ENCODE results near the gene RB1.

The RB1 gene

DNA sequence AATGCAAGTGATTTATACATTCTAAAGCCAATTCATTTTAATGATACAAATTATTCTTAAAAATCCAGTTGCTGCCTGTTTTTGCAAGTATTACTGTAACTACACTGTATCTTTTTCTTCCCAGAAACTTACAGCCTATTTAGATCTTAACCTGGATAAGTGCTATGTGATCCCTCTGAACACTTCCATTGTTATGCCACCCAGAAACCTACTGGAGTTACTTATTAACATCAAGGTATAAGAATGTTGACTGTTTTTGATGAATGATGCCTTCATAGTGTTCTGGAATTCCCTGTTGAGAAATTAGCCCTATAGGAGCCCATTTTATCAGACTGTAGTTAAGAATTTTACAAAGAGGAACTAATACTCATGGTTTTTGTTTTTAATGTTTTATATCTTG is 45.5 kb upstream of the RB1 start:
- TF ChIP-seq, protein P1, sequence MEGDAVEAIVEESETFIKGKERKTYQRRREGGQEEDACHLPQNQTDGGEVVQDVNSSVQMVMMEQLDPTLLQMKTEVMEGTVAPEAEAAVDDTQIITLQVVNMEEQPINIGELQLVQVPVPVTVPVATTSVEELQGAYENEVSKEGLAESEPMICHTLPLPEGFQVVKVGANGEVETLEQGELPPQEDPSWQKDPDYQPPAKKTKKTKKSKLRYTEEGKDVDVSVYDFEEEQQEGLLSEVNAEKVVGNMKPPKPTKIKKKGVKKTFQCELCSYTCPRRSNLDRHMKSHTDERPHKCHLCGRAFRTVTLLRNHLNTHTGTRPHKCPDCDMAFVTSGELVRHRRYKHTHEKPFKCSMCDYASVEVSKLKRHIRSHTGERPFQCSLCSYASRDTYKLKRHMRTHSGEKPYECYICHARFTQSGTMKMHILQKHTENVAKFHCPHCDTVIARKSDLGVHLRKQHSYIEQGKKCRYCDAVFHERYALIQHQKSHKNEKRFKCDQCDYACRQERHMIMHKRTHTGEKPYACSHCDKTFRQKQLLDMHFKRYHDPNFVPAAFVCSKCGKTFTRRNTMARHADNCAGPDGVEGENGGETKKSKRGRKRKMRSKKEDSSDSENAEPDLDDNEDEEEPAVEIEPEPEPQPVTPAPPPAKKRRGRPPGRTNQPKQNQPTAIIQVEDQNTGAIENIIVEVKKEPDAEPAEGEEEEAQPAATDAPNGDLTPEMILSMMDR (IDR thresholded peaks at IDR 0.05; ENCODE audit: low read depth, low read length) = no peak
- TF ChIP-seq EZH2phosphoT487 (IDR thresholded peaks at IDR 0.05; ENCODE audit: low read depth) = no peak
- H3K27ac ChIP-seq (ENCODE audit: low read length) = no peak overlapping the region
- H3K36me3 ChIP-seq (replicated peaks; ENCODE audit: low read depth, low read length) = peaks cover 18% of the 10 kb centered on the region

DNA sequence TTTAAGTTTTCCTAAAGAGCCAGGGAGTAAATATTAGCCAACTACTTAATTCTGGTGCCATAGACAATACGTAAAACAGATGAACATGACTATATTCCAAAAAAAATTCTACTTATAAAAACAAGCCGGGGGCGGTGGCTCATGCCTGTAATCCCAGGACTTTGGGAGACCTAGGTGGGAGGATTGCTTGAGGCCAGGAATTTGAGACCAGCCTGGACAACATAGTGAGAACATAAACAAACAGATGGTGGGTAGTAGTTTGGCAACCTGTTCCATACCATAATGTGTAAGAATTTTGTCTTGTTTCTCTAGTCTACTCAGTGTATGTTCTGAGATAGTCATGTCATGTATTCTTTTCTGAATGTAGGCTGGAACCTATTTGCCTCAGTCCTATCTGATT is 45.1 kb upstream of the RB1 start:
- TF ChIP-seq, protein P1 (IDR thresholded peaks at IDR 0.05; ENCODE audit: low read depth, low read length) = no peak
- no peak for TF ChIP-seq EZH2phosphoT487 (IDR thresholded peaks at IDR 0.05; ENCODE audit: low read depth)
- no peaks in the 10 kb centered on the region for H4K20me1 ChIP-seq (ENCODE audit: insufficient read depth, low read length)
- H3K36me3 ChIP-seq (replicated peaks; ENCODE audit: low read depth, low read length) = peaks cover 22% of the 10 kb centered on the region

More for the DNA sequence above, 45.5 kb upstream of the RB1 start:
- Histone ChIP-seq H3K9ac (ENCODE audit: low read length) (no peak overlapping the region), H3K79me2 (ENCODE audit: low read length) (no peaks in the 10 kb centered on the region), H3K4me1 (ENCODE audit: low read length) (no peaks in the 10 kb centered on the region), H3K4me3 (ENCODE audit: low read length) (no peak overlapping the region), H3K9me3 (ENCODE audit: insufficient read depth, low read length) (no peaks in the 10 kb centered on the region), H4K20me1 (ENCODE audit: insufficient read depth, low read length) (no peaks in the 10 kb centered on the region), H3K4me2 (ENCODE audit: low read length) (no peak overlapping the region), H3K27me3 (ENCODE audit: low read depth, low read length) (no peaks in the 10 kb centered on the region), H2AFZ (ENCODE audit: low read depth, low read length) (no peak overlapping the region)

DNA sequence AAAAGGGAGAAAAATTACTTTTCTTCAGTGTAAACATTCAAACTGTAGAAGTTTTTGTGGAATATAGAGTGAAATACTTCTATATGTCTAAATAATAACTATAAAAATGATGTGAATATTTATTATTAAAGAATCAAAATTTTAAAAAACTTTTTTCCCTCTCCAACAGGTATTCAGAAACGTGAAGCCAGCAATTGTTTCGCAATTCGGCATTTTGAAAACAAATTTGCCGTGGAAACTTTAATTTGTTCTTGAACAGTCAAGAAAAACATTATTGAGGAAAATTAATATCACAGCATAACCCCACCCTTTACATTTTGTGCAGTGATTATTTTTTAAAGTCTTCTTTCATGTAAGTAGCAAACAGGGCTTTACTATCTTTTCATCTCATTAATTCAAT is 42.6 kb upstream of the RB1 start:
- Histone ChIP-seq H3K27me3 (ENCODE audit: low read depth, low read length) (no peaks in the 10 kb centered on the region), H3K79me2 (ENCODE audit: low read length) (no peaks in the 10 kb centered on the region), H3K4me1 (ENCODE audit: low read length) (peaks cover 4% of the 10 kb centered on the region; the same call in 1 of the 2 replicates), H3K36me3 (replicated peaks; ENCODE audit: low read depth, low read length) (peaks cover 17% of the 10 kb centered on the region), H3K9me3 (ENCODE audit: insufficient read depth, low read length) (no peaks in the 10 kb centered on the region), H4K20me1 (ENCODE audit: insufficient read depth, low read length) (no peaks in the 10 kb centered on the region), H3K27ac (ENCODE audit: low read length) (no peak overlapping the region), H2AFZ (ENCODE audit: low read depth, low read length) (no peak overlapping the region), H3K4me2 (ENCODE audit: low read length) (no peak overlapping the region), H3K4me3 (ENCODE audit: low read length) (no peak overlapping the region), H3K9ac (ENCODE audit: low read length) (no peak overlapping the region)
- no peak for TF ChIP-seq EZH2phosphoT487 (IDR thresholded peaks at IDR 0.05; ENCODE audit: low read depth)
- TF ChIP-seq, protein P1 (IDR thresholded peaks at IDR 0.05; ENCODE audit: low read depth, low read length) = no peak

More for the DNA sequence above, 45.1 kb upstream of the RB1 start:
- no peak overlapping the region for H2AFZ ChIP-seq (ENCODE audit: low read depth, low read length)
- no peak overlapping the region for H3K4me2 ChIP-seq (ENCODE audit: low read length)
- H3K4me3 ChIP-seq (ENCODE audit: low read length) = no peak overlapping the region
- no peak overlapping the region for H3K9ac ChIP-seq (ENCODE audit: low read length)
- no peaks in the 10 kb centered on the region for H3K79me2 ChIP-seq (ENCODE audit: low read length)
- H3K9me3 ChIP-seq (ENCODE audit: insufficient read depth, low read length) = no peaks in the 10 kb centered on the region
- H3K4me1 ChIP-seq (ENCODE audit: low read length) = no peaks in the 10 kb centered on the region
- no peaks in the 10 kb centered on the region for H3K27me3 ChIP-seq (ENCODE audit: low read depth, low read length)
- H3K27ac ChIP-seq (ENCODE audit: low read length) = no peak overlapping the region

DNA sequence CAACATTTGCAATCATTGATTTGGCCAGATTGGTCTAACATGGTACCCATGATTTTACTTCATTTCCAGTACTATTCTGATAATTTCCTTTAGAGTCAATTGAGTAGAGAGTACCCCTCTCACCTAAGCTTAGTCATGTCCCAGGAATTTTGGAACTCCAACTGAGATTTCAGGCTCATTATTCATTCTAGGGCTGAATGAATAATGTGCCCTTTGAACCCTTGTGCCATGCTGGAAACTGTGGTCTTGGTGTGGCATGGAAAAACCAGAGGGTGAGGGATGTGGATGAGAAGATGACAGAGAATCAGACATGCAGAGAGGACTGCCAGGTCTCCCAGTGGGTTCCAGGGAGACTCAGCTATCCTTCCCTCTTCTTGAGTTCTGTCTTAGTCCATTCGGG is 40.4 kb upstream of the RB1 start:
- peaks cover 15% of the 10 kb centered on the region for H3K36me3 ChIP-seq (replicated peaks; ENCODE audit: low read depth, low read length)
- no peaks in the 10 kb centered on the region for H3K9me3 ChIP-seq (ENCODE audit: insufficient read depth, low read length)
- H3K4me3 ChIP-seq (ENCODE audit: low read length) = no peak overlapping the region
- no peak overlapping the region for H3K9ac ChIP-seq (ENCODE audit: low read length)
- no peaks in the 10 kb centered on the region for H4K20me1 ChIP-seq (ENCODE audit: insufficient read depth, low read length)
- no peaks in the 10 kb centered on the region for H3K27me3 ChIP-seq (ENCODE audit: low read depth, low read length)
- H3K79me2 ChIP-seq (ENCODE audit: low read length) = no peaks in the 10 kb centered on the region
- H3K27ac ChIP-seq (ENCODE audit: low read length) = no peak overlapping the region
- peaks cover 4% of the 10 kb centered on the region; the same call in 1 of the 2 replicates for H3K4me1 ChIP-seq (ENCODE audit: low read length)
- no peak overlapping the region for H3K4me2 ChIP-seq (ENCODE audit: low read length)
- no peak for TF ChIP-seq EZH2phosphoT487 (IDR thresholded peaks at IDR 0.05; ENCODE audit: low read depth)
- TF ChIP-seq, protein P1 (IDR thresholded peaks at IDR 0.05; ENCODE audit: low read depth, low read length) = no peak
- H2AFZ ChIP-seq (ENCODE audit: low read depth, low read length) = no peak overlapping the region
